ENCODE measurements around the gene AGFG1.

- TF ChIP-seq POLR2A (IDR thresholded peaks at IDR 0.05; ENCODE audit: low read length) (no peak), GATA1 (IDR thresholded peaks at IDR 0.05; ENCODE audit: low read depth, low read length) (no peak)
These were observed 138.2 kb downstream of the AGFG1 start for GRCh38 chr2:227610123-227610522.
